Measurements from ENCODE around the gene PKN2.
"Not testable (repeated sequence)": the region's sequence is repeated elsewhere in the genome, so short reads cannot be mapped to it uniquely, and the experiment has no call there.

PKN2 gene

GRCh38 chr1:88800382-88801051 lies 116.4 kb downstream of the PKN2 start:
- no peak for DNase-seq

GRCh38 chr1:88801575-88802208 lies 117.6 kb downstream of the PKN2 start:
- no peak for DNase-seq

GRCh38 chr1:88802404-88802803 lies 118.3 kb downstream of the PKN2 start:
- no peak for DNase-seq

GRCh38 chr1:88802950-88803349 lies 118.9 kb downstream of the PKN2 start:
- DNase-seq = no peak

- no peak for DNase-seq
Measured at GRCh38 chr1:88803444-88803843, 119.4 kb downstream of the PKN2 start.

- DNase-seq = no peak
Measured at GRCh38 chr1:88812366-88812765, 128.3 kb downstream of the PKN2 start.

- no peak for DNase-seq
Measured at GRCh38 chr1:88813471-88813870, 129.4 kb downstream of the PKN2 start.

GRCh38 chr1:88819642-88820041 lies 135.6 kb downstream of the PKN2 start:
- DNase-seq = not testable (repeated sequence)

- DNase-seq = no peak
Measured at GRCh38 chr1:88825721-88826120, 141.6 kb downstream of the PKN2 start.

GRCh38 chr1:88847643-88848042 lies 163.6 kb downstream of the PKN2 start:
- DNase-seq = no peak

- no peak for DNase-seq
Measured at GRCh38 chr1:88851303-88852063, 167.4 kb downstream of the PKN2 start.

- no peak for DNase-seq
Measured at GRCh38 chr1:88867743-88868521, 183.9 kb downstream of the PKN2 start.

GRCh38 chr1:88869644-88870043 lies 185.6 kb downstream of the PKN2 start:
- DNase-seq = not testable (repeated sequence)

GRCh38 chr1:88873737-88874349 lies 189.8 kb downstream of the PKN2 start:
- DNase-seq = no peak

- no peak for DNase-seq
Measured at GRCh38 chr1:88875595-88875994, 191.5 kb downstream of the PKN2 start.

- no peak for DNase-seq
Measured at GRCh38 chr1:88876573-88877365, 192.7 kb downstream of the PKN2 start.

- no peak for DNase-seq
Measured at GRCh38 chr1:88877382-88877825, 193.3 kb downstream of the PKN2 start.

- DNase-seq = no peak
Measured at GRCh38 chr1:88877911-88878310, 193.8 kb downstream of the PKN2 start.

GRCh38 chr1:88878731-88879130 lies 194.7 kb downstream of the PKN2 start:
- DNase-seq = no peak

GRCh38 chr1:88880717-88881116 lies 196.6 kb downstream of the PKN2 start:
- DNase-seq = not testable (repeated sequence)

- no peak for DNase-seq
Measured at GRCh38 chr1:88883156-88883555, 199.1 kb downstream of the PKN2 start.
